HepG2 (cell line): ENCODE results near the gene CYSRT1. TPM values are rescaled to one million over a fixed set of nuclear protein-coding genes. Genes with fewer than 3 reads are reported as not detected.
A peak's percentile ranks its signal among the peaks of the same experiment; 100 is the strongest.

Source experiments
- AKAP8 ChIP-seq: sonication (generic); formaldehyde crosslinking; IDR thresholded peaks from 2 replicates; pipeline ENCODE4 v1.5.1; 2020; ENCODE audit warnings: mild to moderate bottlenecking, missing genetic modification reagents
- ARID3A ChIP-seq: IDR thresholded peaks from 2 replicates; pipeline ENCODE4 v1.6.1; 2012; ENCODE audit warnings: low read depth, low read length, improper control_type of control experiment
- CREB1 ChIP-seq, 2 experiments: fragments of 450-650 bp in 1 of 2; IDR thresholded peaks; 2 replicates each; pipeline ENCODE4 v1.6.1; 2016 to 2017; ENCODE audit warnings: control low read depth in 1 of 2, mild to moderate bottlenecking in 1 of 2, missing compliant biosample characterization in 1 of 2, missing genetic modification characterization in 1 of 2
- GRHL1 ChIP-seq: sonication (generic); formaldehyde crosslinking; conservative IDR thresholded peaks from 2 replicates; pipeline ENCODE4 v1.8.0; 2022; ENCODE audit warnings: missing genetic modification reagents
- HOXA3 ChIP-seq: sonication (generic); formaldehyde crosslinking; IDR thresholded peaks from 2 replicates; pipeline ENCODE4 v1.5.0; 2020; ENCODE audit warnings: missing genetic modification reagents
- IKZF5 ChIP-seq: IDR thresholded peaks from 2 replicates; pipeline ENCODE4 v1.6.1; 2018; ENCODE audit warnings: missing genetic modification reagents, mild to moderate bottlenecking, missing compliant biosample characterization
- IRF2 ChIP-seq: IDR thresholded peaks from 2 replicates; pipeline ENCODE4 v1.6.1; 2018; ENCODE audit warnings: missing genetic modification reagents, missing compliant biosample characterization
- JARID2 ChIP-seq: sonication (generic); formaldehyde crosslinking; IDR thresholded peaks from 2 replicates; pipeline ENCODE4 v1.8.1; 2023; ENCODE audit warnings: missing genetic modification reagents, inconsistent platforms; ENCODE audit not compliant: insufficient replicate concordance
- MTA3 ChIP-seq: sonication (generic); formaldehyde crosslinking; IDR thresholded peaks from 2 replicates; pipeline ENCODE4 v1.4.0; 2020; ENCODE audit warnings: missing genetic modification reagents
- NR2F6 ChIP-seq, 2 experiments: IDR thresholded peaks; 2 replicates each; pipeline ENCODE4 v1.6.1; 2016; ENCODE audit warnings: antibody characterized with exemption in 1 of 2, mild to moderate bottlenecking in 1 of 2
- NRL ChIP-seq: sonication (generic); formaldehyde crosslinking; IDR thresholded peaks from 2 replicates; pipeline ENCODE4 v1.5.0; 2020; ENCODE audit warnings: missing genetic modification reagents, mild to moderate bottlenecking, moderate library complexity, borderline replicate concordance
- POLR2AphosphoS5 ChIP-seq: IDR thresholded peaks from 2 replicates; pipeline ENCODE4 v1.6.1; 2012; ENCODE audit warnings: low read depth, low read length
- SIN3A ChIP-seq: IDR thresholded peaks from 2 replicates; pipeline ENCODE4 v1.6.1; 2011; ENCODE audit warnings: low read depth, mild to moderate bottlenecking, control low read depth, low read length, borderline replicate concordance
- SMC3 ChIP-seq: IDR thresholded peaks from 2 replicates; pipeline ENCODE4 v1.6.1; 2011; ENCODE audit warnings: low read length, improper control_type of control experiment
- STAG1 ChIP-seq: sonication (generic); formaldehyde crosslinking; IDR thresholded peaks from 2 replicates; pipeline ENCODE4 v1.4.0; 2020; ENCODE audit warnings: missing genetic modification reagents
- TEAD2 ChIP-seq: sonication (generic); formaldehyde crosslinking; IDR thresholded peaks from 2 replicates; pipeline ENCODE4 v1.9.0; 2021; ENCODE audit warnings: missing genetic modification reagents
- THAP11 ChIP-seq: IDR thresholded peaks from 2 replicates; pipeline ENCODE4 v1.6.1; 2016; ENCODE audit warnings: missing biosample characterization, missing genetic modification reagents
- ZBTB26 ChIP-seq: IDR thresholded peaks from 2 replicates; pipeline ENCODE4 v1.6.1; 2016; ENCODE audit warnings: missing compliant biosample characterization, missing genetic modification reagents, borderline replicate concordance
- ZFP36 ChIP-seq: fragments of 150-350 bp; IDR thresholded peaks from 2 replicates; pipeline ENCODE4 v1.6.1; 2018; ENCODE audit warnings: borderline replicate concordance, low read length, low read depth; ENCODE audit not compliant: partially characterized antibody
- ZMYM4 ChIP-seq: sonication (generic); formaldehyde crosslinking; IDR thresholded peaks from 2 replicates; pipeline ENCODE4 v1.8.1; 2023; ENCODE audit warnings: mild to moderate bottlenecking, missing genetic modification reagents
- ZNF275 ChIP-seq: sonication (generic); formaldehyde crosslinking; IDR thresholded peaks from 2 replicates; pipeline ENCODE4 v1.8.0; 2022; ENCODE audit warnings: missing genetic modification reagents, mild to moderate bottlenecking, inconsistent platforms, borderline replicate concordance
- ZNF670 ChIP-seq: sonication (generic); formaldehyde crosslinking; IDR thresholded peaks from 2 replicates; pipeline ENCODE4 v1.8.0; 2022; ENCODE audit warnings: mild to moderate bottlenecking, missing genetic modification reagents, borderline replicate concordance
- polyA plus RNA-seq, 8 experiments: library from polyadenylated mRNA; depleted of rRNA in 3 of 8; stranded (reverse) in 7 of 8; unstranded in 1 of 8; fragments of >200 nt; fragmentation: Illumina TruSeq in 4 of 8; extraction: Trizol in 4 of 8; gene quantifications; 2 replicates each; pipeline versions ENCODE4 v1.2.1 to v1.2.3, GENCODE V29; 2011 to 2016; ENCODE audit warnings: low read depth in 4 of 8, missing spikeins in 1 of 8, mixed read lengths in 1 of 8; ENCODE audit not compliant: insufficient read depth in 1 of 8
- total RNA-seq, 5 experiments: library from RNA; depleted of rRNA; stranded (reverse); fragments of >200 nt; fragmentation: Illumina TruSeq; extraction: Trizol; gene quantifications; 2 replicates each; pipeline ENCODE4 v1.2.3, GENCODE V29; 2016; ENCODE audit warnings: low read depth in 1 of 5

The CYSRT1 gene
- total and polyA plus RNA-seq, 2 of the 13 experiments (the other 11 are each of a cell fraction or from before 2014, with no cell fraction given) = 1.5 to 2.1 TPM

- peak; percentile 20; the same call in 1 of the 2 replicates for TF ChIP-seq IKZF5 (CRISPR knock-in tag)
- TF ChIP-seq SMC3 = peak; percentile 61
- TF ChIP-seq ZNF275 = no peak
- TF ChIP-seq ZFP36 = peak; percentile 86
- TF ChIP-seq ZMYM4 (CRISPR knock-in tag) = 0 out of 2 replicates have a peak, but pooled peaks have one; percentile 24
- TF ChIP-seq MTA3 = no peak
- 0 out of 2 replicates have a peak, but pooled peaks have one; percentile 25 for TF ChIP-seq HOXA3 (CRISPR knock-in tag)
- peak; percentile 98 for TF ChIP-seq AKAP8 (CRISPR knock-in tag)
- no peak for TF ChIP-seq NR2F6 (IDR thresholded peaks at IDR 0.05)
- peak; percentile 22; the same call in 1 of the 2 replicates for TF ChIP-seq NR2F6 (CRISPR knock-in tag; IDR thresholded peaks at IDR 0.05)
- no peak for TF ChIP-seq GRHL1 (CRISPR knock-in tag)
- TF ChIP-seq POLR2AphosphoS5 = no peak; the same call in 1 of the 2 replicates
- TF ChIP-seq THAP11 (CRISPR knock-in tag) = peak; percentile 43; the same call in 1 of the 2 replicates
- TF ChIP-seq TEAD2 (CRISPR knock-in tag) = no peak
- TF ChIP-seq SIN3A = no peak
- no peak for TF ChIP-seq JARID2 (CRISPR knock-in tag)
- TF ChIP-seq NRL = no peak; the same call in 1 of the 2 replicates
- no peak for TF ChIP-seq ZNF670 (CRISPR knock-in tag)
- TF ChIP-seq STAG1 (CRISPR knock-in tag) = peak; percentile 98
- TF ChIP-seq ZBTB26 (CRISPR knock-in tag) = no peak
- TF ChIP-seq IRF2 (CRISPR knock-in tag) = peak; percentile 57; the same call in 1 of the 2 replicates
- no peak for TF ChIP-seq CREB1 (IDR thresholded peaks at IDR 0.05)
- no peak for TF ChIP-seq CREB1 (CRISPR knock-in tag; IDR thresholded peaks at IDR 0.05)
- no peak for TF ChIP-seq ARID3A
These were observed 2.3 kb downstream of the CYSRT1 start, which contains the start of gene RNF224 (continued) for GRCh38 chr9:137227054-137227852.
